ENCODE measurements around the gene TMPRSS13. TPM values are rescaled to one million over a fixed set of nuclear protein-coding genes. Genes with fewer than 3 reads are reported as not detected.
"Not testable (repeated sequence)": the region's sequence is repeated elsewhere in the genome, so short reads cannot be mapped to it uniquely, and the experiment has no call there.

Gene TMPRSS13
- total RNA-seq, 4 donors from 2014 or later = 0.27 to 0.79 TPM; not detected in 2

- TF ChIP-seq EP300 (IDR thresholded peaks at IDR 0.05; ENCODE audit: low read depth) (no peak), POLR2A (IDR thresholded peaks at IDR 0.05) (no peak), CTCF (IDR thresholded peaks at IDR 0.05) (no peak), POLR2AphosphoS5 (IDR thresholded peaks at IDR 0.05) (no peak)
- H3K4me3 ChIP-seq = no peak overlapping the region
- H3K27ac ChIP-seq = peak overlapping the region in 1 of 4 donors; percentile 90
- intact Hi-C loops (cut with DNase I; ENCODE audit: low total_unique reads) = no loop called here
- DNase-seq = no peak
- in situ Hi-C loops (cut with MboI; ENCODE audit: low pct_ligation_motif_present in 1 of 4, low pct_unique_long_range_greater_than_20kb in 1 of 4, low sequenced_read_pairs in 3 of 4) = no loop called here
- no peaks in the 10 kb centered on the region for H3K27me3 ChIP-seq
- 80 to 92% methylated on average over 5 to 11 of the region's 11 CpGs for WGBS, 2 donors (ENCODE audit: low coverage in 1 of 2)
- H3K9me3 ChIP-seq = no peaks in the 10 kb centered on the region
- H3K36me3 ChIP-seq = no peaks in the 10 kb centered on the region
- H3K4me1 ChIP-seq = peaks cover 7 to 40% (median 27%) of the 10 kb centered on the region in 4 donors
These were observed 61.1 kb downstream of the TMPRSS13 start for GRCh38 chr11:117868088-117868487.

GRCh38 chr11:117866526-117866925, 62.7 kb downstream of the TMPRSS13 start:
- peak overlapping the region in 2 of 4 donors; percentile 26 to 36 for H3K27ac ChIP-seq
- H3K27me3 ChIP-seq = no peaks in the 10 kb centered on the region
- in situ Hi-C loops (cut with MboI; ENCODE audit: low pct_ligation_motif_present in 1 of 4, low pct_unique_long_range_greater_than_20kb in 1 of 4, low sequenced_read_pairs in 3 of 4) = no loop called here
- H3K36me3 ChIP-seq = no peaks in the 10 kb centered on the region
- H3K4me1 ChIP-seq = peaks cover 16 to 41% (median 27%) of the 10 kb centered on the region in 4 donors
- 43 to 71% methylated on average over 1 to 5 of the region's 5 CpGs for WGBS, 2 donors (ENCODE audit: low coverage in 1 of 2)
- no peak for TF ChIP-seq EP300 (IDR thresholded peaks at IDR 0.05; ENCODE audit: low read depth)
- TF ChIP-seq POLR2AphosphoS5 (IDR thresholded peaks at IDR 0.05) = no peak
- TF ChIP-seq POLR2A (IDR thresholded peaks at IDR 0.05) = no peak
- no peak for TF ChIP-seq CTCF (IDR thresholded peaks at IDR 0.05)
- no peaks in the 10 kb centered on the region for H3K9me3 ChIP-seq
- no peak for DNase-seq
- H3K4me3 ChIP-seq = no peak overlapping the region
- intact Hi-C loops (cut with DNase I; ENCODE audit: low total_unique reads) = no loop called here

- H3K9me3 ChIP-seq; H3K4me3 ChIP-seq; H3K36me3 ChIP-seq; in situ Hi-C loops (cut with MboI; ENCODE audit: low pct_ligation_motif_present in 1 of 4, low pct_unique_long_range_greater_than_20kb in 1 of 4, low sequenced_read_pairs in 3 of 4); intact Hi-C loops (cut with DNase I; ENCODE audit: low total_unique reads); DNase-seq; H3K27me3 ChIP-seq; H3K27ac ChIP-seq: not testable (repeated sequence)
- peaks cover 16 to 45% (median 22%) of the 10 kb centered on the region in 4 donors for H3K4me1 ChIP-seq
- WGBS, 2 donors (ENCODE audit: low coverage in 1 of 2) = 89% methylated on average over 13 of the region's 13 CpGs; no CpG with 5 or more reads in 1 of the 2 donors
These were observed 63.7 kb downstream of the TMPRSS13 start for GRCh38 chr11:117865546-117865945.

- Histone ChIP-seq H3K9me3 (no peaks in the 10 kb centered on the region), H3K27ac (no peak overlapping the region), H3K4me3 (no peak overlapping the region), H3K27me3 (no peaks in the 10 kb centered on the region), H3K4me1 (peaks cover 9 to 26% (median 15%) of the 10 kb centered on the region in 4 donors), H3K36me3 (no peaks in the 10 kb centered on the region)
- WGBS, 2 donors (ENCODE audit: low coverage in 1 of 2) = 71 to 100% methylated on average over 1 of the region's 1 CpG
- DNase-seq = no peak
- in situ Hi-C loops (cut with MboI; ENCODE audit: low pct_ligation_motif_present in 1 of 4, low pct_unique_long_range_greater_than_20kb in 1 of 4, low sequenced_read_pairs in 3 of 4) (no loop called here), intact Hi-C loops (cut with DNase I; ENCODE audit: low total_unique reads) (no loop called here)
- TF ChIP-seq EP300 (IDR thresholded peaks at IDR 0.05; ENCODE audit: low read depth) (no peak), POLR2A (IDR thresholded peaks at IDR 0.05) (no peak), POLR2AphosphoS5 (IDR thresholded peaks at IDR 0.05) (no peak)
These were observed 65.8 kb downstream of the TMPRSS13 start for GRCh38 chr11:117863383-117863782.

- TF ChIP-seq CTCF (IDR thresholded peaks at IDR 0.05) (no peak), POLR2A (IDR thresholded peaks at IDR 0.05) (no peak), EP300 (IDR thresholded peaks at IDR 0.05; ENCODE audit: low read depth) (no peak), POLR2AphosphoS5 (IDR thresholded peaks at IDR 0.05) (no peak)
- no peaks in the 10 kb centered on the region for H3K27me3 ChIP-seq
- 100% methylated on average over 1 of the region's 1 CpG; no CpG with 5 or more reads in 1 of the 2 donors for WGBS, 2 donors (ENCODE audit: low coverage in 1 of 2)
- peaks cover 9 to 28% (median 18%) of the 10 kb centered on the region in 4 donors for H3K4me1 ChIP-seq
- in situ Hi-C loops (cut with MboI; ENCODE audit: low pct_ligation_motif_present in 1 of 4, low pct_unique_long_range_greater_than_20kb in 1 of 4, low sequenced_read_pairs in 3 of 4) (no loop called here), intact Hi-C loops (cut with DNase I; ENCODE audit: low total_unique reads) (no loop called here)
- H3K4me3 ChIP-seq = no peak overlapping the region
- no peak for DNase-seq
- no peaks in the 10 kb centered on the region for H3K9me3 ChIP-seq
- H3K27ac ChIP-seq = peak overlapping the region in 3 of 4 donors; percentile 46 to 60 (median 60)
- no peaks in the 10 kb centered on the region for H3K36me3 ChIP-seq
These were observed 66.4 kb downstream of the TMPRSS13 start for GRCh38 chr11:117862753-117863152.

Measured in transverse colon (tissue), 4 donors.